ENCODE measurements around the gene TMEM116. TPM values are rescaled to one million over a fixed set of nuclear protein-coding genes. Genes with fewer than 3 reads are reported as not detected.
"Not testable (repeated sequence)": the region's sequence is repeated elsewhere in the genome, so short reads cannot be mapped to it uniquely, and the experiment has no call there.

Gene TMEM116
- total RNA-seq, 1 donor from 2014 or later = 16.7 TPM

DNA sequence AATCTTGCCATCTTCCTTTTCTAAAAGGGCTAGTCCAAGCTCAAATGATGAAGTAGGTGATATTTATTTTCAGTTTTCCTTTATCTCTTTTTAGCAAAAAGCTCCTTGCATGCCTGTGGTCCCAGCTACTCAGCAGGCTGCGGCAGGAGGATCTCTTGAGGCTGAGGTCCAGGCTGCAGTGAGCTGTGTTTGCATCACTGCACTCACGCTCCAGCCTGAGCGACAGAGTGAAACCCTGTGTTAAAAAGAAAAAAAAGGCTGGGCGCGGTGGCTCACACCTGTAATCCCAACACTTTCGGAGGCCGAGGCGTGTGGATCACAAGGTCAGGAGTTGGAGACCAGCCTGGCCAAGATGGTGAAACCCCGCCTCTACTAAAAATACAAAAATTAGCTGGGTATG, 5.0 kb downstream of the TMEM116 start:
- Mint-ChIP-seq H3K4me3 (no peak overlapping the region), H3K27me3 (ENCODE audit: low read depth) (no peaks in the 10 kb centered on the region), H3K4me1 (peaks cover 26% of the 10 kb centered on the region), H3K9me3 (no peaks in the 10 kb centered on the region), H3K27ac (ENCODE audit: unreplicated experiment) (no peak overlapping the region), H3K36me3 (ENCODE audit: low read depth) (peaks cover 3% of the 10 kb centered on the region)
- TF ChIP-seq, protein P1, sequence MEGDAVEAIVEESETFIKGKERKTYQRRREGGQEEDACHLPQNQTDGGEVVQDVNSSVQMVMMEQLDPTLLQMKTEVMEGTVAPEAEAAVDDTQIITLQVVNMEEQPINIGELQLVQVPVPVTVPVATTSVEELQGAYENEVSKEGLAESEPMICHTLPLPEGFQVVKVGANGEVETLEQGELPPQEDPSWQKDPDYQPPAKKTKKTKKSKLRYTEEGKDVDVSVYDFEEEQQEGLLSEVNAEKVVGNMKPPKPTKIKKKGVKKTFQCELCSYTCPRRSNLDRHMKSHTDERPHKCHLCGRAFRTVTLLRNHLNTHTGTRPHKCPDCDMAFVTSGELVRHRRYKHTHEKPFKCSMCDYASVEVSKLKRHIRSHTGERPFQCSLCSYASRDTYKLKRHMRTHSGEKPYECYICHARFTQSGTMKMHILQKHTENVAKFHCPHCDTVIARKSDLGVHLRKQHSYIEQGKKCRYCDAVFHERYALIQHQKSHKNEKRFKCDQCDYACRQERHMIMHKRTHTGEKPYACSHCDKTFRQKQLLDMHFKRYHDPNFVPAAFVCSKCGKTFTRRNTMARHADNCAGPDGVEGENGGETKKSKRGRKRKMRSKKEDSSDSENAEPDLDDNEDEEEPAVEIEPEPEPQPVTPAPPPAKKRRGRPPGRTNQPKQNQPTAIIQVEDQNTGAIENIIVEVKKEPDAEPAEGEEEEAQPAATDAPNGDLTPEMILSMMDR (conservative IDR thresholded peaks at IDR 0.05) = no peak
- no peak for DNase-seq (ENCODE audit: low read depth, low spot score)

DNA sequence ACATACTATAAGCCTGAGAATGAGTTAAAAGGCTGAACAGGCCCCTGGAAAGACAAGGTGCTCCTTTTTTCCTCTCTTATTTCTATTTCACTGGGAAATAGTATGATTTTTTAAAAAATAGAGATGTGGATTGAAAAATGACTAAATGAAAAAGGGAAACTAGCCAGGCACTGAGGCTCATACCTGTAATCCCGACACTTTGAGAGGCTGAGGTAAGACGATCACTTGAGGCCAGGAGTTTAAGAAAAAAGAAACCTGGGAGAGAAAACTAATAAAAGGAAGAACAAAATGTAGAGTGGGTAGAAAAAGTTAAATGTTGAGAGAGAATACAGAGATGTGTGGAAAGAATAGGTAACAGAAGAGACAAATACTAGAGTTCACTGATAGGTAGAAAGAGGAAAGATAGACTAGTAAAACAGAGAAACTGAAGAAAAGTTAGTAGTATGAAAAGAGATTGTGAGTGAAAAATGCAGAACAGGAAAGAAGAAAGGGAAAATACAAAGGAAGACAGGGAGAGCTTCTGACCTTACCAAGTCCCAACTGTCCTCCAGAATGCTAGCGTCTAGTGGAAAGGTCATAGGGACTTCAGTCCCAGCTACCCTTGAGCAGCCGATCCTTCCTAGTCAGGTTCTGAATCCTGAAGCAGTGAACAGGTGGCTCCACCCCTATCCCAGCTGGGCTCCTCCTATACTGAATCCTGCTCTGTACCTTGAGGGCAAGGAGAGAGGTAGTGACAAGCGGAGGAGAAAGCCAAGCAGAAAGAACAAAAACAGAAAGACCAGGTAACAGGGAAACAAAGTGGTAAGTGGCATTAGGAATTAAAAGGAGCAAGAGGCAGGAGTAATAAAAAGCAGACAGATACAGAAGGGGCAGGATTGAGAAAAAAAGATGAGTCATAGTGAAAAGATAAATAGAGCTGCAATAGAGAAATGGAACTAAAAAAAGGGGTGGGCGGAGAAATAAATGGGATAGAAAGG, 7.3 kb downstream of the TMEM116 start:
- Mint-ChIP-seq H3K4me3 (no peak overlapping the region), H3K36me3 (ENCODE audit: low read depth) (no peaks in the 10 kb centered on the region), H3K27me3 (ENCODE audit: low read depth) (no peaks in the 10 kb centered on the region), H3K4me1 (peaks cover 8% of the 10 kb centered on the region), H3K9me3 (no peaks in the 10 kb centered on the region), H3K27ac (ENCODE audit: unreplicated experiment) (peak overlapping the region; percentile 0)
- no peak for DNase-seq (ENCODE audit: low read depth, low spot score)
- TF ChIP-seq, protein P1 (conservative IDR thresholded peaks at IDR 0.05) = no peak

DNA sequence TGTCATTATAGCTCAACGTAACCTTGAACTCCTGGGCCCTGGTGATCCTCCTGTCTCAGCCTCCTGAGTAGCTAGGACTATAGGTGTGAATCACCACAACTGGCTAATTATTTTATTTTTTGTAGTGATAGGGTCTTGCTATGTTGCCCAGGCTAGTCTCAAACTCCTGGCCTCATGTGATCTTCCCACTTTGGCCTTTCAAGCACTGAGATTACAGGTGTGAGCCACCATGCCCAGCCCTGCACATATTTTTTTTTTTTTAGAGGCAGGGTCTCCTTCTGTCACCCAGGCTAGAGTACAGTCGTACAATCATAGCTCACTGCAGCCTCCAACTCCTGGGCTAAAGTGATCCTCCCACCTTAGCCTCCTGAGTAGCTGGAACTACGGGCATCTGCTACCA, 8.9 kb downstream of the TMEM116 start:
- Mint-ChIP-seq H3K4me1 (peaks cover 8% of the 10 kb centered on the region), H3K27ac (ENCODE audit: unreplicated experiment) (no peak overlapping the region), H3K4me3 (no peak overlapping the region), H3K27me3 (ENCODE audit: low read depth) (no peaks in the 10 kb centered on the region), H3K36me3 (ENCODE audit: low read depth) (no peaks in the 10 kb centered on the region), H3K9me3 (no peaks in the 10 kb centered on the region)
- TF ChIP-seq, protein P1 (conservative IDR thresholded peaks at IDR 0.05) = no peak
- DNase-seq (ENCODE audit: low read depth, low spot score) = no peak

DNA sequence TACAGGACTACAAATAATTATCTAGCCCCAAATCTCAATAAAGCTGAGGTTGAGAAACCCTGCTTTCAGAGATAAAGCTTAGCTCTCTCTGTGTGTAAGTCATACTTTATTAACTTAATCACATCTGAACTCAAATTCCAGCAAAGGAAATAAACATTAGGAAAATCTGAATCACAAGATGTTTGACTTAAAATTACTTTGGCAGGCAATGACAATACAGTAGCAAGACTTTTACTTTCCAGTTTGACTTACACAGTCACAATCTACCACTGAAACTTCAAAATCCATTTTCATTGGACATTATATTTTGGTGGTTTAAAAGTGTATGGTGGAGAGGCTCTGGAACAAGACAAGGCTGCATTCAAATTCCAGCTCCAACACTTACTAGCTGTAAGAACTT, 11.4 kb downstream of the TMEM116 start:
- Mint-ChIP-seq H3K27ac (ENCODE audit: unreplicated experiment) (no peak overlapping the region), H3K27me3 (ENCODE audit: low read depth) (no peaks in the 10 kb centered on the region), H3K9me3 (no peaks in the 10 kb centered on the region), H3K4me3 (no peak overlapping the region), H3K4me1 (peaks cover 8% of the 10 kb centered on the region), H3K36me3 (ENCODE audit: low read depth) (no peaks in the 10 kb centered on the region)
- DNase-seq (ENCODE audit: low read depth, low spot score) = no peak
- TF ChIP-seq, protein P1 (conservative IDR thresholded peaks at IDR 0.05) = no peak

DNA sequence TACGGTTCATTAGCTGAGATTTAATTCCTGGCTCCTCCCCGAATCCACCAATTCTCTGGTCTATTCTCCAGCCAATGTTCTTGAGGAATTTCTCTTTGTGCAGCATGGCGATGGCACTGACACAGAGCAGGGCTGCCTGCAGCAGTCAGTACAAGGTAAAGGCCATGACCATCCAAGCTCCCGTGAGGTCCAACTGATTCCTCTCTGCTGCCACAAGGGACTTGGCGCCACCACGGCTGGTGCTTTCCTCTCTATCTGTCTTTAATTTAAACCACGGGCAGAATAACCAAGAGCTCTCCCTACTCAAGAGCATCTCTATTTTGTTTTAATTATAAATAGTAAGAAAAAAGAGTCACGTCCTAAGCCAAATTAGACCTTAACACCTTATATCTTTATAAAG, 12.1 kb downstream of the TMEM116 start:
- H3K27ac Mint-ChIP-seq (ENCODE audit: unreplicated experiment) = peak overlapping the region; percentile 51
- no peaks in the 10 kb centered on the region for H3K27me3 Mint-ChIP-seq (ENCODE audit: low read depth)
- H3K4me3 Mint-ChIP-seq = no peak overlapping the region
- H3K36me3 Mint-ChIP-seq (ENCODE audit: low read depth) = no peaks in the 10 kb centered on the region
- peaks cover 4% of the 10 kb centered on the region for H3K4me1 Mint-ChIP-seq
- TF ChIP-seq, protein P1 (conservative IDR thresholded peaks at IDR 0.05) = no peak
- no peak for DNase-seq (ENCODE audit: low read depth, low spot score)
- H3K9me3 Mint-ChIP-seq = no peaks in the 10 kb centered on the region

DNA sequence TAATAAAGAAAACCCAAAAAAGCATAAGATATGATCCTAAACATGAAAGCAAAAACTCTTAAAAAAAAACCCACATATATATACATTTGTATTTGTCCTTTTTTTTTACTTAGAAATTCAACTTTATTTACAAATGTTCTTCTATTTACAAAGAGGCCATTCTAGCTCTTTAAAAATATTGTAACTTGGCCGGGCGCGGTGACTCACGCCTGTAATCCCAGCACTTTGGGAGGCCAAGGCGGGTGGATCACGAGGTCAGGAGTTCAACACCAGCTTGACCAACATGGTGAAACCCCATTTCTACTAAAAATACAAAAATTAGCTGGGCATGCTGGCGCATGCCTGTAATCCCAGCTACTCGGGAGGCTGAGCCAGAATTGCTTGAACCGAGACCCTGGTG, 13.8 kb downstream of the TMEM116 start:
- not testable (repeated sequence) for DNase-seq (ENCODE audit: low read depth, low spot score); H3K9me3 Mint-ChIP-seq; H3K4me3 Mint-ChIP-seq; H3K36me3 Mint-ChIP-seq (ENCODE audit: low read depth); H3K4me1 Mint-ChIP-seq; H3K27ac Mint-ChIP-seq (ENCODE audit: unreplicated experiment); H3K27me3 Mint-ChIP-seq (ENCODE audit: low read depth)
